Natural killer cell (primary cell): Measurements from ENCODE around the gene NTM. TPM values are rescaled to one million over a fixed set of nuclear protein-coding genes. Genes with fewer than 3 reads are reported as not detected.
A peak's percentile ranks its signal among the peaks of the same experiment; 100 is the strongest.

ENCODE experiments used
- ATAC-seq, 3 donors: fragments of 150-1000 bp in 2 of 3; fragments of 200-7000 bp in 1 of 3; cut with Tn5 transposase; 1 replicate in 1 of 3; 2 replicates in 2 of 3; pipeline ENCODE4 v1.10.0; 2021; ENCODE audit warnings: mild to moderate bottlenecking in 2 of 3, moderate library complexity in 2 of 3
- DNase-seq, 2 donors: peaks; one replicate each; pipeline versions ENCODE4 v3.0.0 to v3.0.0-alpha.2; 2013 to 2021; ENCODE audit warnings: mixed read lengths in 1 of 2
- H3K27ac ChIP-seq: one replicate; pipeline ENCODE4 v1.5.1; 2013; ENCODE audit warnings: mild to moderate bottlenecking, low read length
- H3K27me3 ChIP-seq: one replicate; pipeline ENCODE4 v1.6.1; 2013; ENCODE audit warnings: low read length; ENCODE audit not compliant: control insufficient read depth, insufficient read depth
- H3K36me3 ChIP-seq: one replicate; pipeline ENCODE4 v1.6.1; 2013; ENCODE audit warnings: low read length; ENCODE audit not compliant: control insufficient read depth, insufficient read depth
- H3K4me1 ChIP-seq: one replicate; pipeline ENCODE4 v1.6.1; 2013; ENCODE audit warnings: low read length; ENCODE audit not compliant: control insufficient read depth, insufficient read depth
- H3K4me3 ChIP-seq: one replicate; pipeline ENCODE4 v1.5.1; 2013; ENCODE audit warnings: low read length
- H3K9me3 ChIP-seq: one replicate; pipeline ENCODE4 v1.6.1; 2013; ENCODE audit warnings: low read length; ENCODE audit not compliant: control insufficient read depth, insufficient read depth
- H3K27ac Mint-ChIP-seq, 2 donors: one replicate each; pipeline ENCODE4 v1.8.0; 2022; ENCODE audit warnings: mild to moderate bottlenecking in 2 of 2, mixed read lengths in 2 of 2, moderate library complexity in 1 of 2
- H3K27me3 Mint-ChIP-seq, 2 donors: one replicate each; pipeline ENCODE4 v1.8.0; 2022; ENCODE audit warnings: low read depth in 2 of 2, mixed read lengths in 2 of 2
- H3K36me3 Mint-ChIP-seq: one replicate; pipeline ENCODE4 v1.8.0; 2022; ENCODE audit warnings: mixed read lengths
- H3K4me1 Mint-ChIP-seq, 2 donors: one replicate each; pipeline ENCODE4 v1.8.0; 2022; ENCODE audit warnings: mixed read lengths in 2 of 2
- H3K4me3 Mint-ChIP-seq: one replicate; pipeline ENCODE4 v1.8.0; 2022; ENCODE audit warnings: mild to moderate bottlenecking, moderate library complexity, mixed read lengths
- H3K9me3 Mint-ChIP-seq, 2 donors: one replicate each; pipeline ENCODE4 v1.8.0; 2022; ENCODE audit warnings: mixed read lengths in 2 of 2
- CTCF ChIP-seq: fragments of 200-600 bp; IDR thresholded peaks from one replicate; pipeline ENCODE4 v1.8.0; 2022; ENCODE audit warnings: antibody characterized with exemption
- WGBS: methylation state at CpG from one replicate; pipeline ENCODE4 v1.1.7; 2013; ENCODE audit warnings: missing lambda C conversion rate; ENCODE audit not compliant: insufficient coverage; 5-methylcytosine and 5-hydroxymethylcytosine counted together
- intact Hi-C: fragments of 100-400 bp; cut with micrococcal nuclease; formaldehyde crosslinking; loops from one replicate; pipeline ENCODE4 v1.14.2; 2022
- total RNA-seq, 4 donors: library from RNA; stranded (reverse); fragments of 120-200 nt in 1 of 4; gene quantifications; one replicate each; pipeline versions ENCODE4 v1.2.3 to v1.2.4, GENCODE V29; 2013 to 2022

NTM gene
- total RNA-seq, 3 donors from 2014 or later (not counting 1 experiment from before 2014, with no cell fraction given): not detected

- no peak overlapping the region for H3K27ac Mint-ChIP-seq
- 43% methylated on average over 3 of the region's 3 CpGs for WGBS
Observed at GRCh38 chr11:131457163-131457562, 86.7 kb downstream of the NTM start.

GRCh38 chr11:131458421-131458820 is 88.0 kb downstream of the NTM start:
- no peak overlapping the region for H3K27ac ChIP-seq
- no peaks in the 10 kb centered on the region for H3K27me3 ChIP-seq
- Mint-ChIP-seq H3K27me3 (peaks cover 0 to 2% of the 10 kb centered on the region in 2 donors), H3K4me1 (no peaks in the 10 kb centered on the region), H3K27ac (no peak overlapping the region), H3K9me3 (peaks cover 0 to 4% of the 10 kb centered on the region in 2 donors), H3K36me3 (no peaks in the 10 kb centered on the region), H3K4me3 (no peak overlapping the region)
- H3K36me3 ChIP-seq: no peaks in the 10 kb centered on the region
- H3K4me1 ChIP-seq: no peaks in the 10 kb centered on the region
- 73% methylated on average over 2 of the region's 3 CpGs for WGBS
- intact Hi-C loops: no loop called here
- no peak for ATAC-seq
- no peak for TF ChIP-seq CTCF
- H3K4me3 ChIP-seq: no peak overlapping the region
- H3K9me3 ChIP-seq: no peaks in the 10 kb centered on the region
- no peak for DNase-seq

More at GRCh38 chr11:131457163-131457562, 86.7 kb downstream of the NTM start:
- no peaks in the 10 kb centered on the region for H3K27me3 ChIP-seq
- H3K27ac ChIP-seq: no peak overlapping the region
- H3K4me1 ChIP-seq: no peaks in the 10 kb centered on the region
- H3K36me3 Mint-ChIP-seq: no peaks in the 10 kb centered on the region
- H3K9me3 Mint-ChIP-seq: peaks cover 0 to 4% of the 10 kb centered on the region in 2 donors
- no peaks in the 10 kb centered on the region for H3K9me3 ChIP-seq
- DNase-seq: no peak
- TF ChIP-seq CTCF: no peak
- ATAC-seq: no peak
- H3K4me3 ChIP-seq: no peak overlapping the region
- H3K36me3 ChIP-seq: no peaks in the 10 kb centered on the region
- H3K4me3 Mint-ChIP-seq: no peak overlapping the region
- H3K4me1 Mint-ChIP-seq: no peaks in the 10 kb centered on the region
- intact Hi-C loops: no loop called here
- H3K27me3 Mint-ChIP-seq: peaks cover 0 to 2% of the 10 kb centered on the region in 2 donors

GRCh38 chr11:131460931-131461330 is 90.5 kb downstream of the NTM start:
- Histone ChIP-seq H3K9me3 (no peaks in the 10 kb centered on the region), H3K27ac (no peak overlapping the region), H3K36me3 (no peaks in the 10 kb centered on the region), H3K27me3 (no peaks in the 10 kb centered on the region), H3K4me1 (no peaks in the 10 kb centered on the region), H3K4me3 (no peak overlapping the region)
- intact Hi-C loops: no loop called here
- Mint-ChIP-seq H3K27me3 (peaks cover 10 to 13% of the 10 kb centered on the region in 2 donors), H3K36me3 (no peaks in the 10 kb centered on the region), H3K9me3 (peaks cover 0 to 4% of the 10 kb centered on the region in 2 donors), H3K4me1 (no peaks in the 10 kb centered on the region), H3K4me3 (no peak overlapping the region), H3K27ac (no peak overlapping the region)
- no peak for TF ChIP-seq CTCF
- 95% methylated on average over 2 of the region's 2 CpGs for WGBS
- no peak for DNase-seq
- no peak for ATAC-seq

GRCh38 chr11:131462622-131463021 is 92.2 kb downstream of the NTM start:
- intact Hi-C loops: no loop called here
- Histone ChIP-seq H3K9me3 (no peaks in the 10 kb centered on the region), H3K27me3 (no peaks in the 10 kb centered on the region), H3K27ac (no peak overlapping the region), H3K4me3 (no peak overlapping the region), H3K36me3 (no peaks in the 10 kb centered on the region), H3K4me1 (no peaks in the 10 kb centered on the region)
- H3K9me3 Mint-ChIP-seq: no peaks in the 10 kb centered on the region
- no peak overlapping the region for H3K27ac Mint-ChIP-seq
- no peak for TF ChIP-seq CTCF
- DNase-seq: no peak
- WGBS: 92% methylated on average over 1 of the region's 1 CpG
- peaks cover 11 to 13% of the 10 kb centered on the region in 2 donors for H3K27me3 Mint-ChIP-seq
- H3K4me3 Mint-ChIP-seq: no peak overlapping the region
- ATAC-seq: peak in 1 of 3 donors; percentile 12
- no peaks in the 10 kb centered on the region for H3K36me3 Mint-ChIP-seq
- H3K4me1 Mint-ChIP-seq: no peaks in the 10 kb centered on the region
